Pancreas (tissue), 10 donors: ENCODE measurements around the gene NTNG1. TPM values are rescaled to one million over a fixed set of nuclear protein-coding genes. Genes with fewer than 3 reads are reported as not detected.

Source experiments
- ATAC-seq, 4 donors: fragments of 200-7000 bp; cut with Tn5 transposase; one replicate each; pipeline versions ENCODE4 v1.8.0 to v1.9.1; 2020; ENCODE audit warnings: mild to moderate bottlenecking in 4 of 4, moderate library complexity in 4 of 4
- DNase-seq, 6 donors: peaks; one replicate each; pipeline ENCODE4 v3.0.0-alpha.2; 2020
- FAIRE-seq: peaks from 2 replicates; lab custom pipeline; 2012; peaks lifted over from hg19 to GRCh38; lab: Jason Lieb, UNC
- H3K27ac ChIP-seq, 4 donors: fragments of 200-600 bp; sonication (generic); 1 replicate in 3 of 4; 2 replicates in 1 of 4; pipeline versions ENCODE4 v1.5.0 to v1.8.0; 2020
- H3K27me3 ChIP-seq, 4 donors: fragments of 200-600 bp; one replicate each; pipeline ENCODE4 v1.8.0; 2021
- H3K36me3 ChIP-seq, 3 donors: fragments of 200-600 bp; sonication (generic) in 1 of 3; one replicate each; pipeline versions ENCODE4 v1.5.0 to v1.8.0; 2020 to 2021
- H3K4me1 ChIP-seq, 3 donors: fragments of 200-600 bp; one replicate each; pipeline ENCODE4 v1.8.0; 2021
- H3K4me3 ChIP-seq, 4 donors: fragments of 200-600 bp; sonication (generic) in 2 of 4; one replicate each; pipeline versions ENCODE4 v1.5.0 to v1.8.0; 2020 to 2021
- H3K9me3 ChIP-seq, 4 donors: fragments of 200-600 bp; one replicate each; pipeline ENCODE4 v1.8.0; 2021
- CTCF ChIP-seq, 4 donors: fragments of 200-600 bp; sonication (generic) in 3 of 4; IDR thresholded peaks; one replicate each; pipeline versions ENCODE4 v1.5.0 to v1.8.0; 2021; ENCODE audit warnings: antibody characterized with exemption in 4 of 4
- WGBS, 2 donors: extraction: QIAGEN DNeasy Blood & Tissue Kit; methylation state at CpG; one replicate each; pipeline ENCODE4 v1.1.7; 2013; 5-methylcytosine and 5-hydroxymethylcytosine counted together
- intact Hi-C, 3 donors: fragments of 100-400 bp; cut with DNase I; formaldehyde crosslinking; loops; one replicate each; pipeline versions ENCODE4 v1.11.1 to v1.14.2; 2022
- polyA plus RNA-seq, 2 donors: library from polyadenylated mRNA; stranded (reverse); fragments of 200-250 nt; gene quantifications; one replicate each; pipeline ENCODE4 v1.2.3, GENCODE V29; 2013
- total RNA-seq, 6 donors: library from RNA; stranded (reverse); fragmentation: NEBNext Ultra II Directional in 4 of 6; extraction: Animal tissue kit (Norgen Biotek cat#: 25700) in 4 of 6; gene quantifications; one replicate each; pipeline versions ENCODE4 v1.2.1 to v1.2.4, GENCODE V29; 2021 to 2023
- donor health status: healthy with polysubstance abuse.
- donor health status: DM: no; HTN: no; CAD: no; lungs with moderate emphysema.
- donor health status: DM: no; HTN: no; CAD: no.
- donor health status: control.
- donor health status: control.
- donor health status: Bipolar disorder and iron deficiency.
- donor health status: DM: yes; HTN: yes; CAD: no.
- donor health status: DM: no; HTN: no; CAD: no.
- donor health status: DM: no; HTN: no; CAD: no.
- donor health status: DM: yes; HTN: yes; CAD: no.

The NTNG1 gene
- total and polyA plus RNA-seq, 8 donors, result 0.04 to 1.3 (median 0.23) TPM; not detected in 1

GRCh38 chr1:107358619-107359327 lies 217.9 kb downstream of the NTNG1 start:
- intact Hi-C loops, result no loop called here
- Histone ChIP-seq H3K27me3 (no peaks in the 10 kb centered on the region), H3K9me3 (no peaks in the 10 kb centered on the region), H3K36me3 (no peaks in the 10 kb centered on the region), H3K4me3 (no peak overlapping the region), H3K4me1 (no peaks in the 10 kb centered on the region), H3K27ac (no peak overlapping the region)
- DNase-seq (no peak), ATAC-seq (no peak), FAIRE-seq (no peak)
- 25% methylated on average over 5 of the region's 5 CpGs for WGBS, 2 donors
- TF ChIP-seq CTCF (IDR thresholded peaks at IDR 0.05), result no peak

GRCh38 chr1:107359472-107360241 lies 218.8 kb downstream of the NTNG1 start:
- Histone ChIP-seq H3K4me1 (no peaks in the 10 kb centered on the region), H3K27ac (no peak overlapping the region), H3K9me3 (no peaks in the 10 kb centered on the region), H3K36me3 (no peaks in the 10 kb centered on the region), H3K4me3 (no peak overlapping the region), H3K27me3 (no peaks in the 10 kb centered on the region)
- TF ChIP-seq CTCF (IDR thresholded peaks at IDR 0.05), result no peak
- intact Hi-C loops, result no loop called here
- FAIRE-seq (no peak), DNase-seq (no peak), ATAC-seq (no peak)
- 31 to 39% methylated on average over 5 of the region's 5 CpGs for WGBS, 2 donors

- Histone ChIP-seq H3K4me1 (no peaks in the 10 kb centered on the region), H3K36me3 (no peaks in the 10 kb centered on the region), H3K27me3 (no peaks in the 10 kb centered on the region), H3K4me3 (no peak overlapping the region), H3K9me3 (no peaks in the 10 kb centered on the region), H3K27ac (no peak overlapping the region)
- FAIRE-seq (no peak), DNase-seq (no peak), ATAC-seq (no peak)
- 61 to 67% methylated on average over 3 of the region's 3 CpGs for WGBS, 2 donors
- no peak for TF ChIP-seq CTCF (IDR thresholded peaks at IDR 0.05)
- intact Hi-C loops, result no loop called here
Observed at GRCh38 chr1:107362468-107363140, 221.8 kb downstream of the NTNG1 start.

GRCh38 chr1:107363154-107363553 lies 222.3 kb downstream of the NTNG1 start:
- Histone ChIP-seq H3K4me3 (no peak overlapping the region), H3K27ac (no peak overlapping the region), H3K27me3 (no peaks in the 10 kb centered on the region), H3K4me1 (no peaks in the 10 kb centered on the region), H3K36me3 (no peaks in the 10 kb centered on the region), H3K9me3 (no peaks in the 10 kb centered on the region)
- WGBS, 2 donors, result 41 to 48% methylated on average over 1 of the region's 1 CpG
- ATAC-seq, result no peak
- DNase-seq, result no peak
- FAIRE-seq, result no peak
- intact Hi-C loops, result no loop called here
- no peak for TF ChIP-seq CTCF (IDR thresholded peaks at IDR 0.05)
